Muscle of leg (tissue), 11 donors: Measurements from ENCODE around the gene UBA7. TPM values are rescaled to one million over a fixed set of nuclear protein-coding genes. Genes with fewer than 3 reads are reported as not detected.

Experiments
- DNase-seq: peaks from one replicate; pipeline ENCODE4 v3.0.0; 2013
- H3K27ac ChIP-seq: one replicate; pipeline ENCODE4 v1.5.1; 2013; ENCODE audit warnings: mild to moderate bottlenecking, low read length, control low read depth
- H3K27me3 ChIP-seq: one replicate; pipeline ENCODE4 v1.6.1; 2013; ENCODE audit warnings: low read length; ENCODE audit not compliant: control insufficient read depth, insufficient read depth
- H3K36me3 ChIP-seq: one replicate; pipeline ENCODE4 v1.6.1; 2013; ENCODE audit warnings: low read length; ENCODE audit not compliant: control insufficient read depth, insufficient read depth
- H3K4me1 ChIP-seq: one replicate; pipeline ENCODE4 v1.6.1; 2013; ENCODE audit warnings: low read length; ENCODE audit not compliant: control insufficient read depth, insufficient read depth
- H3K4me3 ChIP-seq: one replicate; pipeline ENCODE4 v1.5.1; 2013; ENCODE audit warnings: low read length, control low read depth
- H3K9me3 ChIP-seq: replicated peaks from 2 replicates; pipeline ENCODE4 v1.6.1; 2013; ENCODE audit warnings: low read depth, low read length; ENCODE audit not compliant: control insufficient read depth
- WGBS: methylation state at CpG from one replicate; pipeline ENCODE4 v1.1.5; 2013; ENCODE audit warnings: missing lambda C conversion rate; ENCODE audit not compliant: insufficient coverage; 5-methylcytosine and 5-hydroxymethylcytosine counted together
- polyA plus RNA-seq, 8 donors: library from polyadenylated mRNA; unstranded; fragments of 120-200 nt; gene quantifications; one replicate each; pipeline versions ENCODE4 v1.2.1 to v1.2.3, GENCODE V29; 2013; ENCODE audit warnings: inconsistent platforms in 1 of 8, low replicate concordance in 1 of 8; ENCODE audit not compliant: insufficient read length in 8 of 8, insufficient read depth in 1 of 8
- total RNA-seq: library from RNA; stranded (reverse); fragments of 120-200 nt; gene quantifications from one replicate; pipeline ENCODE4 v1.2.4, GENCODE V29; 2013

UBA7 gene
- total and polyA plus RNA-seq, 9 donors, result 19.8 to 31.6 (median 23.3) TPM

DNA sequence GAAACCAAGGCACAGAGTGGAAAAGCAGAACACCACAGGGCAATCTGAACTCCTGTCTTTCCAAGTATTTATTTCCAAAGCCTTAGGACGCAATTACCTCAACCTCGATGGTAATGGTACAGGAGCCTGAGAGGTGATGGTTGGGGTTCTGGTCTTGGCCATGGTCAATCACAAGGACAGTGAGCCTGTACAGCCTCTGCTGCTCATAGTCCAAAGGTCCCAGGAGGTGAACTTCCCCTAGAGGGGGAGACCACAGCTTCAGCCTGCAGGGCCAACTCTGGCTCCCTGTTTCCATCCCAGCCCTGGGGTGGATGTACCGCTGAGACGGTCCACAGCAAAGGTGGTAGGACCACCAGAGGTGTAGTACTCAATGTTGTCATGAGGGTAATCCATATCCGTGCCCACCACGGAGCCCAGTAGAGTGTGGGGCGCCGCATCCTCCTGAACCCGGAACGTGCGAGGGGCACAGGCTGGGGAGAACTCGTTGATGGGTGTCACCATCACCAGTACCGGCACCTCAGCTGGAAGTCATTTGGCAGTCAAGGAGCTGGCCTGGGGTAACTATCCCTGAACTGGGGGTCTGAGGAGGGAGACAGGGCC lies 20.2 kb downstream of the UBA7 start:
- Histone ChIP-seq H3K36me3 (no peaks in the 10 kb centered on the region), H3K27ac (no peak overlapping the region), H3K4me1 (no peaks in the 10 kb centered on the region), H3K27me3 (no peaks in the 10 kb centered on the region), H3K4me3 (no peak overlapping the region), H3K9me3 (no peaks in the 10 kb centered on the region)
- no peak for DNase-seq
- WGBS, result 92% methylated on average over 11 of the region's 13 CpGs

DNA sequence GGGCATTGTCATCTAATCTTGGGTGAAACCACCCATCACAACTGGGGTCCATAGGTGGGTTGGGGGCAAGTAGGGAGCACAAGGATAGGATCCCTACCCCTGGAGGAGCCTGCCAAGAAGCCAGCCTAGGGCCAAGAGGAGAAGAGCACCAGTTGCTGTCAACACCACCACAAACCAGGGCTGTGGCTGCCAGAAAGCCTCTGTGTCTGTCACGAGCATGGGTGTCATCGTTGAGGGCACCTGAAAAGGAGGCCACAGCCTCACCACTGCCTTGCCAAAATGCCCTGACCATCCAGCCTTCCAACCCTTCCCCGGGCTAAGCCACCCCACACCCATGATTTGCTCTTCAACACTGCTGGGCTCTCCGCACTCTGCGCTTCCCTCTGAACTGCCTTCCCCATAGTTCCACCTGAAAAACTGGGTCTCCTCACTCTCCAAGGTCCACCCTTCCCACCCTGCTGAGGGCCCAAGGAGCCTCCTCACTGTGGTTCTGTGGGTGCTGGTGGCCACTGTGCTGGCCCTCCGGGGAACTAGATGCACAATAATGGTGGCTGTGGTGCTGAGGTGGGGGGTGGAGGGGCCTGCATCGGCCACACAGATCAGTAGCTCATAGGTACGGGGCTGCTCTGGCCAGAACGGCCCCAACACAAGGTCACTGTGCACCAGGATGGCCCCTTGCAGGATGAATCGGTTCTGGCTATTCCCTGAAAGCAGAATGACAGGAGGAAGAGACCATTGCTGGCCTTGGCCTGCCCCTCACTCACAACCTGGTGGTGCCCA lies 21.2 kb downstream of the UBA7 start:
- no peak for DNase-seq
- H3K4me3 ChIP-seq, result no peak overlapping the region
- H3K9me3 ChIP-seq, result no peaks in the 10 kb centered on the region
- no peaks in the 10 kb centered on the region for H3K36me3 ChIP-seq
- no peaks in the 10 kb centered on the region for H3K27me3 ChIP-seq
- no peaks in the 10 kb centered on the region for H3K4me1 ChIP-seq
- H3K27ac ChIP-seq, result no peak overlapping the region
- 92% methylated on average over 9 of the region's 10 CpGs for WGBS

DNA sequence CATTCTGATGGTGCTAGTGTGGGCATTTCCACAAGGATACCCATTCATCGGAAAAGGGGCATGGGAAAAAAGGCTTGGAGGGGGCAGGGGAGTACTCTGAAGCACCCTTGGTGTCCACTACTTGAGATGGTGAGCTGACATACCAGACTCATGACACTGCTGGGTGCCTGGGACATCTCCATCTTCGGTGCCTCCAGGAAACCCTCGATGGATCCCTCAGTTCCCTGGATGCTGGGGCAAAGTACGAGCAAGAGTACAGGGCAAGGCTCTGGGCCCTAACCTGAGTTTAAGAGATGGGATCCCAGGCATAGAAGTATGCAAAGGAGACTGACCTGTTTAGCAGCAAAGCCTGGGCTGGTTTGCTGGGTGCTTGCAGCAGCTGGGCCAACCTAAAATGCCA lies 22.2 kb downstream of the UBA7 start:
- Histone ChIP-seq H3K27ac (no peak overlapping the region), H3K9me3 (no peaks in the 10 kb centered on the region), H3K36me3 (no peaks in the 10 kb centered on the region), H3K4me3 (no peak overlapping the region), H3K27me3 (no peaks in the 10 kb centered on the region), H3K4me1 (peaks cover 7% of the 10 kb centered on the region)
- no peak for DNase-seq
- 74% methylated on average over 3 of the region's 4 CpGs for whole genome bisulfite sequencing

DNA sequence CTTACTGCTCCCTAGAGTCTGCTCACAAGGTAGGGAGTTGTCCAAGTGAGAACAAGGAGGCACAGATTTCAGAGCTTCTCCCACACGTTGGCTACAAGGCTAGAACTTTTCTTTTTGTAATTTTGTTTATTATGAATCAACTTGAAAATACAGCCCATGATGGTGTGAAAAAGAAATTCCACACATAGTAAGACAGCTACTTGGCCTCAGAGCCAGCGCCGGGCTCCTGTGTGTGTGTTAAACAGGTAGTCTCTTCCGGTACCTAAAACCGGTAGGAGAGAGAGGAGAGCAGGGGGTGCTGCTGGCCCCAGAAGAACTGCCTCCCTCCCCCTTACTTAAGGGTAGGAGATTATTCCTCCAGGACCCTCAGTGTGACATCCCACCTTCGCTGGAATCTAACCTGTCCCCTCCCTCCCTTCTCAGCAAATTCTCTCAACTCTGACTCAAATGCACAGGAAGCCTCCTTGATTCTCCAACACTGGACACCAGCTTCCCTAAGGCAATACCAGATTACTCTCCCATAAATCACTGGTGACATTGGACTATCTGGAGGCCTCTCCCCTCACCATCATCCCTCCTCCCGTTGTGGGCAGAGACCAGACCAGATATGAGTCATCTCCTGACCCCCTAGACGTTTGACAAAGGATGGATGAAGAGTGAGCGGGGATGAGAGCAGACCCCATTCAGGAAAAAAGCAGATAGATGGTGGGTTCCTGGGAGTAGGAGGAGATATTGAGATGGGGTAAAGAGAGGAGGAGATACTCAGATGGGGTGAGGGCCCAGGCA lies 22.9 kb downstream of the UBA7 start:
- Histone ChIP-seq H3K9me3 (no peaks in the 10 kb centered on the region), H3K4me1 (peaks cover 7% of the 10 kb centered on the region), H3K4me3 (no peak overlapping the region), H3K36me3 (no peaks in the 10 kb centered on the region), H3K27ac (no peak overlapping the region), H3K27me3 (no peaks in the 10 kb centered on the region)
- DNase-seq, result no peak
- 48% methylated on average over 2 of the region's 9 CpGs for WGBS

DNA sequence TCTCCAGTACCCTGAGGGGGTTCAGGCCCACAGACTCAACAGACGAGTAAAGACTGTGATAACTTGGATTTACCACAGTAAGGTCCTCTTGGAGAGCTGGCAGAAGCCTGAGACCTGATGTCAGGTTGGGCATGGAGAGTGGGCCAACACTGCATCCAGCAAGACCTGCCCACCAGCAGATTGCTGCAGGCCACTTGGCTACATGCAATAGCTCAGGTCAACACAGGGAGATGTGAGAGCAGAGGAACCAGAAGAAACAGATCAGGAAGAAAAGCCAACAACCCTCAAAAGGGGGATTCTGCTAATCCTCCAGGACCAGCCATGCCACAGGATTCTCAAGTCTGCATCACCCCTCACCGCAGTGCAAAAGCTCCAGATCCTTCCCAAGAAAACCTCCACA lies 25.7 kb downstream of the UBA7 start:
- no peak for DNase-seq
- H3K36me3 ChIP-seq, result peaks cover 11% of the 10 kb centered on the region
- H3K4me1 ChIP-seq, result peaks cover 15% of the 10 kb centered on the region
- no peaks in the 10 kb centered on the region for H3K27me3 ChIP-seq
- WGBS, result 100% methylated on average over 2 of the region's 2 CpGs
- H3K4me3 ChIP-seq, result no peak overlapping the region
- no peaks in the 10 kb centered on the region for H3K9me3 ChIP-seq
- peak overlapping the region; percentile 97 for H3K27ac ChIP-seq

DNA sequence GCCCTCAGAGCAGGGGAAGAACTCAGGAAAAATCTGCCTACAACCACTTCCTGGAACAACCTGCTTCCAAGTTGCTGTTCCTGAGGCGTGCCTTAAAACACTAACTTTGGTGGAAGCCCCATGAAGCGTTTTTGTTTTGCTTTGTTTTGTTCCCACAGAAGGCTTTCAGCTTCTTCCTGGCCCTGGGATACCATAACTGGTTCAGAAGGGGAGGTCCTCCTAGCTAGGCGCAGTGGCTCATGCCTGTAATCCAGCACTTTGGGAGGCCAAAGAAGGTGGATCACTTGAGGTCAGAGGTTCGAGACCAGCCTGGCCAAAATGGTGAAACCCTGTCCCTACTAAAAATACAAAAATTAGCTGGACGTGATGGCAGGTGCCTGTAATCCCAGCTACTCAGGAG lies 26.2 kb downstream of the UBA7 start:
- Histone ChIP-seq H3K4me3 (no peak overlapping the region), H3K36me3 (peaks cover 12% of the 10 kb centered on the region), H3K4me1 (peaks cover 15% of the 10 kb centered on the region), H3K27me3 (no peaks in the 10 kb centered on the region), H3K9me3 (no peaks in the 10 kb centered on the region), H3K27ac (peak overlapping the region; percentile 97)
- 71% methylated on average over 4 of the region's 5 CpGs for WGBS
- DNase-seq, result no peak

DNA sequence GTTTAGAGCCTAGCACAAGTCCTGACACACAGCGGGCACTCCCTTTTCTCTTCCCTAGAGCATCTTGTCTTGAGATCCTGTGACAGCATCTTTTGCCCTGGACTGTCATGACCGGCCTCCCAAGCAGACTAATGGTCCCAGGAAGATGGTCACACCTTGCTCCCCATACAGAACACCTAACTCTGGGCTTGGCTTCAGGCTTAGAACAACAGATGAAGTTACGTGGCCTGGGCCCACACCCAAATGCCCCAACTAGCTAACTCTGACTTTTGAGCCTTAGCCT lies 26.6 kb downstream of the UBA7 start:
- peaks cover 15% of the 10 kb centered on the region for H3K36me3 ChIP-seq

DNA sequence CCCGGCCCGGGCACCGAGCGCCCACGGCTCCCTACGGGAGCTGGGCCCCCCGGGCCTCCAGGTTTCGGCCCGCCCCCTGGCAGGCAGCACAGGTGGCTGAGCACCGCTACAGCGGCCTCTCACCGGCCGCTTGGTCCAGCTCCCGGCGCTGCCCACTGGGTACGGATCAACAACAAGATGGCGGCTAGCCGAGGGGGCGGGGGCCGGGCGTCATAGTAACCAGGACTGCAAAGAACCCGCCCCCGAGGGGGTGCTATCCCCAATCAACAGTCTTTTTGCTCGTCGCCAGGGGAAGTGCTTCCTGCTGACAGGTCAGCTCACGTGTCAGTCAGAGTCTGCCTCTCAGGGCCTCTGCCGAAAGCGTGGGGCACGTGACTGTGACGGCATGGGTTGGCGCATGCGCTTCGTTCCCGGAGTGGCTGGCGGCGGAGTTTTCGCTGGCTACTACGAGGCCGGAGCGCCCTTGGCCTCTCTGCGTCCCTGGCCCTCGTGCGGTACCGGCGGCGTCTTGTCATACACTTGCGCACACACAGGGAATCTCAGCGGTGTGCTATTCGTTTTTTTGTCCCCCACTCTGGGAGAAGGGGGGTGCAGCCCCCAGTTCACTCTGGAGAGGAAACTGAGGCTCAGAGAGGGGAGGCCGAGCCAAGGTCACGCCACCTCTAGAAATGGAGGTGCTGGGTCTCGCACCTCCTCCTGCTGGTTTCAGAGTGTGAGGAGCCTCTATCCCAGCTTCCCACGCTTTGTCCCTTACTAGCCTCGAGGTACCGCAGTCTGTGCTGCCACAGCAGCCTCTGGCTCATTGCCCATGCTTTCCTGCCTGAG lies 27.2 kb downstream of the UBA7 start, which contains the start of gene IP6K1:
TSS of gene IP6K1 (minus strand) at position 186 of the 825 bp plus-strand sequence. CDS start 38,502 bp downstream, outside the sequence.
- Histone ChIP-seq H3K36me3 (peaks cover 17% of the 10 kb centered on the region), H3K9me3 (no peaks in the 10 kb centered on the region), H3K4me1 (peaks cover 15% of the 10 kb centered on the region), H3K4me3 (peak within 1 kb of the TSS; percentile 54), H3K27me3 (no peaks in the 10 kb centered on the region), H3K27ac (peak within 1 kb of the TSS; percentile 97)
- peak; percentile 100 for DNase-seq
- WGBS, result 8% methylated on average over 51 of the region's 55 CpGs

More for the DNA sequence above, 26.6 kb downstream of the UBA7 start:
- H3K27ac ChIP-seq, result peak overlapping the region; percentile 97
- H3K27me3 ChIP-seq, result no peaks in the 10 kb centered on the region
- DNase-seq, result no peak
- H3K9me3 ChIP-seq, result no peaks in the 10 kb centered on the region
- H3K4me1 ChIP-seq, result peaks cover 15% of the 10 kb centered on the region
- no peak overlapping the region for H3K4me3 ChIP-seq
- WGBS, result 79% methylated on average over 2 of the region's 3 CpGs

DNA sequence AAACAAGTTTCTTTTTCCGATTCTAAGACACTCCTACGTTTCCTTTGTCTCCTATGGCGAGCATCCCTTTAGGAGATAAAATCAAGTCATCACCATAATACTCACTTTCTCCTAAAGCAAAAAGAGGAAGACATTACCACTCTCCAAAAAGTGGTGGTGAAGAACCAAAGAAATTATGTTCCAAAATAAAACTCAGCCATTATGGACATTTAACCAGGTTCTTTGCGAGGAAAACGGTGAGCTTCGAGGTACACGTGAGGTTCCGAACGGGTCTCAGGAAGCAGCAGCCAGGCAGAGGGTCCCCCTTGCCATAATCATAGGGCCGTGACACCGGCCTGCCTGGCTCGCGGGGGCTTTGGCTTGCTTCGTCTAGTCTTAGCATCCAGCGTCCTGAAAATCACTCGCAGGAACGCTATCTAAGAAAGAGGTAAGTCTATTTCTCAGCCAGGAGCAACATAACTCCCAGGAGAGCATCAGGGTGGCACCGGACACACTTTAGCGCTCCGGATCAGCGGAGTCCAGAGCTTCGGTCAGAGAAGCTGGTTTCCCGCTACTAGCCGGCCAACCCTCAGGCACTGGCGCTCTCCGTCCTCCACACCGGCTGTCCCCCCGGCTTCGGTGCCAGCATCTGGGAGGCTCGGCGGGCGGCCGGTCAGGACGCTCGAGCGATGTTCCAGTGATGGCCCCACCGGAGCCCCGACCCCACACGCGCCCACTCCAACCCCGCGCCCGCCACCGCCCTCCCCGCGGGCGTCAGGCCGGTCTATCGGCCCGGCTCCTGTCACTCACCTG lies 28.0 kb downstream of the UBA7 start:
- DNase-seq, result peak; percentile 52
- peaks cover 15% of the 10 kb centered on the region for H3K4me1 ChIP-seq
- under 1% methylated on average over 47 of the region's 50 CpGs for WGBS
- no peaks in the 10 kb centered on the region for H3K27me3 ChIP-seq
- H3K4me3 ChIP-seq, result peak overlapping the region; percentile 54
- no peaks in the 10 kb centered on the region for H3K9me3 ChIP-seq
- peaks cover 21% of the 10 kb centered on the region for H3K36me3 ChIP-seq
- peak overlapping the region; percentile 71 for H3K27ac ChIP-seq
